GM20000 (cell line): Measurements from ENCODE around the gene FHL1.

Experiments
- DNase-seq: peaks from one replicate; pipeline ENCODE4 v3.0.0; 2012; ENCODE audit warnings: low spot score
- TF ChIP-seq, protein P1 (sequence below): IDR thresholded peaks from 2 replicates; pipeline ENCODE4 v1.5.1; 2012; ENCODE audit warnings: mild to moderate bottlenecking, control low read depth; ENCODE audit errors: extremely low read depth, missing control alignments

FHL1 gene

DNA sequence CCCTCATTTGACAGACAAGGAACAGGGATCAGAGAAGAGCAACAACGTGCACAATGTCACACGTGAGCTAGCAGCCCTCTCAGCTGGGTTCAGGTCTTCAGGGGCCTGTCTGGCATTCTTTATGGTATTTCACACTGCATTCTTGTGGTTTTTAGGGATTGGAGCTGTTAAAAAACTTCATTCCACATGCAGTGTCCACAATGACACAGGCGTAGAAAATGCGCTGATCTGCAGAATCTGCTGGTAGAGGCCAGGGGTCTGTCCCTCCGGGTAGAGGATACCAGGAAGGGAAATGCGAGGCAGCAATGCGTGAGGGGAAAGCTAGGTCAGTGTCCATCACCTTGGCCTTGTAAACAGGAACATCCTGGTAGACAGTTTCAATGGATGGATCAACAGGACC is 67.2 kb downstream of the FHL1 start:
- TF ChIP-seq, protein P1, sequence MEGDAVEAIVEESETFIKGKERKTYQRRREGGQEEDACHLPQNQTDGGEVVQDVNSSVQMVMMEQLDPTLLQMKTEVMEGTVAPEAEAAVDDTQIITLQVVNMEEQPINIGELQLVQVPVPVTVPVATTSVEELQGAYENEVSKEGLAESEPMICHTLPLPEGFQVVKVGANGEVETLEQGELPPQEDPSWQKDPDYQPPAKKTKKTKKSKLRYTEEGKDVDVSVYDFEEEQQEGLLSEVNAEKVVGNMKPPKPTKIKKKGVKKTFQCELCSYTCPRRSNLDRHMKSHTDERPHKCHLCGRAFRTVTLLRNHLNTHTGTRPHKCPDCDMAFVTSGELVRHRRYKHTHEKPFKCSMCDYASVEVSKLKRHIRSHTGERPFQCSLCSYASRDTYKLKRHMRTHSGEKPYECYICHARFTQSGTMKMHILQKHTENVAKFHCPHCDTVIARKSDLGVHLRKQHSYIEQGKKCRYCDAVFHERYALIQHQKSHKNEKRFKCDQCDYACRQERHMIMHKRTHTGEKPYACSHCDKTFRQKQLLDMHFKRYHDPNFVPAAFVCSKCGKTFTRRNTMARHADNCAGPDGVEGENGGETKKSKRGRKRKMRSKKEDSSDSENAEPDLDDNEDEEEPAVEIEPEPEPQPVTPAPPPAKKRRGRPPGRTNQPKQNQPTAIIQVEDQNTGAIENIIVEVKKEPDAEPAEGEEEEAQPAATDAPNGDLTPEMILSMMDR = no peak
- DNase-seq = no peak

DNA sequence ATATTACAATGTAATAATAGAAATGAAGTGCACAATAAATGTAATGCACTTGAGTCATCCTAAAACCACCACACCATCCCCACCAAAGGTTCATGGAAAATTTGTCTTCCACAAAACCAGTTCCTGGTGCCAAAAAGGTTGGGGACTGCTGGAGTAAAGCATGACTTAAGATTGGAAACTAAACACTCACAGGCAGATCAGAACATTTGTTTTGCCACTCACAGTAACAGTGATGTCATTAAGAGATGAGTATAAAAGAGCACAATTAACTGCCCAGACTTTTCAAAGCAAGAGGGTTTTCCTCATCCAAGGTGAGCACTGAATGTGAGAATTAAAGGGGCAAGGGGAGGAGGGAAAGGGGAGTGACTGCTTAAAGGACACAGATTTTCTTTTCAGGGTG is 68.2 kb downstream of the FHL1 start:
- no peak for DNase-seq

DNA sequence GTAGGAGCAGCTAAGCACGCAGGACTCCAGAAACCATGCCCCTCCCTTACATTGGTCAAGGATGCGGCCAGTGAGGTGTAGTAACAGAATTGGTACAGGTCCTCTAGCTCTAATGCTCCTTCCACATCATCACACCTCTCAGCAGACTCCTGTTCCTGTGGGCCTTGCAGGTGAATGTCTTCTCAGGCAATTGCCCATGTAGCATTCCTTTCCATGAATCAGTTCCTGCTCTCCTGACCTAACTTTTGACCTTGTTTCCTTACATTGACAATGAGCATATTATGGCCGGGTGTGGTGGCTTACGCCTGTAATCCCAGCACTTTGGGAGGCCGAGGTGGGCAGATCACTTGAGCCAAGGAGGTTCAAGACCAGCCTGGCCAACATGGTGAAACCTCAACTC is 72.6 kb downstream of the FHL1 start:
- TF ChIP-seq, protein P1 = no peak
- DNase-seq = no peak

More for the DNA sequence above, 68.2 kb downstream of the FHL1 start:
- TF ChIP-seq, protein P1 = no peak

DNA sequence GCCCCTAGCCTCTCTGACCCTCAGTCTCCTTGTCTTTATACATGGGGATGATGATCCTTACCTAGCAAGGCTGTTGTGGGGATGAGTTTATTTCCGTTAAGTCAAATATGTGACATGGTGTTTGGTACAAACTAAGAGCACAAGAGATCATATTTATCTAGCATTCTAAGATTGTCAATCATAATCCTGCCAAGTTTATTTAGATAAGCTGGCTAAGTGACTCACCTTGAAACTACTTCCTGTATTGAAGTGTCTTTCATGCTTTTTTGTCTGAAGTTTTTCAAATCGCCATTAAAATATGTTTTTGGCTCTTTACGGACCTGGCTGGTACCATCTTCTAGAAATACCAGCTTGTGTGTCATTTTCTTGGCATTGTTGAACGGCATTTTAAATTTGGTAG is 73.2 kb downstream of the FHL1 start:
- TF ChIP-seq, protein P1 = no peak
- no peak for DNase-seq

DNA sequence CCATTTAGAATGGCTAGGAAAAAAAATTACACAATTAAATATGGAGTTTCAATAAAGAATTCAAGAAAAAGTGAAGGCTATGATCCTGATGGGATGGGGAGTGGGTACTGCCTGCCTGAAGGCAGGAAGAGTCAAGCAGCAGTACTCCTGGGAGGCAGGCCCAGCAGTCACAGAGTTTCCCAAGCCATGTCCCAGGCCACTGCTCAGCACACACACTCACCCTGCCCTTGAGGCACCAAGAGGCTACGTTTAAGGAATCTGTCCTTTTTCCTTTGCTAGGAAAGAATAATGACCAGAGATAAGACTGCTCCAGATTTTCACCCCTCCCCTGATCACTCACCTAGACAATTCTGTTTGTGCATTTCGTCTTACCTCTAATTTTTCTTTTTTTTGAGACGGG is 73.6 kb downstream of the FHL1 start:
- DNase-seq = no peak
- TF ChIP-seq, protein P1 = no peak

DNA sequence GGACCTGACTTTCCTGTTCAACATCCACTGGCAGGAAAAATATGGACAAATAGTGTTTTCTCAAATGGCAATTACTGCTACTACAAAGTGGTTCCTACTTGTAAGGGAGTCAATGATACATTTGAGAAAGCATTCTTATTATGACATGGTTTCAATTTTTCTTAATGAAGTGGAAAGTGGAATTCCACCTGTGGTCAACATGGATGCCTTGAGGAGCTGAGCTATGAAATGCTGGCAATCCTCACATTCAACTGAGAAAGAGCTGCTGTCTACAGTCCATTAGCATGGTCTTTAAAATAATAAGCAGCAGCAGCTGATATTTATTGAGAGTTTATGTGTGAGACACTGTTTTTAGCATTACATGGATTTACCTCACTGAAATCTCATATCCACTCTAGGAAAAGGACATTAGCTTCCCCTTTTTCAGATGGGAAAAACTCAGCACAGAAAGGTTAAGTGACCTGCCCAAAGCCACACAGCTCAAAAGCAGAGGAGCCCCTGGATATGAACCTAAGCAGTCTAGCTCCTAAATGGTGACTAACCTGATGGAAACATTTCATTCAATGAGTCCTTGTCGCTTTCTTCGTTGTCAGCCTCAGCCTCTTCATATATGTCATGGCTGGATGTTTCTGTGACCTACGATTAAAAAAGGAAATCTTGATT is 74.6 kb downstream of the FHL1 start:
- TF ChIP-seq, protein P1 = no peak
- DNase-seq = no peak

DNA sequence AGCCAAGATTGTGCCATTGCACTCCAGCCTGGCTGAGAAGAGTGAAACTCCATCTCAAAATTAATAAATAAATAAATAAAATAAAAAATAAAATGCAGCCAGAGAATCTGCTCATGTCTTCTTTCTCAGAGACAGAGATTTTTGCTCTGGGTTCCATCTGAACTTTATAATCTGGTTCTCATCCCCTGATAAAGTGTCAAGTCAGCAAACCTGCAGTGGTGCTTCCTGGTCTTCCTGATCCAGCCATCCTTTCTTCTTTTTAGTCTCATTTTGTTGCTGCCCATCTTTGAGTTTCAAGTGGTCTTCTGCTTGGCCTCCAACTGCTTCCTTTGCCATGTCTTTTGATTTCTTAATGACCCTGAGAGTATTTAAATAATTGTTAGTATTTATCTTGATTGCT is 79.7 kb downstream of the FHL1 start:
- TF ChIP-seq, protein P1 = no peak
- DNase-seq = no peak
